ENCODE measurements around the gene AS3MT. TPM values are rescaled to one million over a fixed set of nuclear protein-coding genes. Genes with fewer than 3 reads are reported as not detected.
"Not testable (repeated sequence)": the region's sequence is repeated elsewhere in the genome, so short reads cannot be mapped to it uniquely, and the experiment has no call there.

AS3MT gene
- 10 to 100 TPM in 7 of 9 donors, 1 to 10 TPM in 2; 8.6 to 29.0 (median 15.8) TPM for total RNA-seq
- 10 to 100 TPM in 1 of 2 donors, 1 to 10 TPM in 1; 5.2 to 42.2 TPM for polyA plus RNA-seq
- long read RNA-seq, donor 1, partial matches to known transcripts, result 1 of 7 reads
- long read RNA-seq, donor 1, other reads (novel, unspliced or antisense), result 5 of 7 reads
- long read RNA-seq, donor 2, transcript AS3MT-201 (11 exons, 2,404 nt), result major isoform, 15 of 25 reads
- long read RNA-seq, donor 2, partial matches to known transcripts, result 2 of 25 reads
- long read RNA-seq, donor 2, other reads (novel, unspliced or antisense), result 8 of 25 reads
- long read RNA-seq, donor 3, partial matches to known transcripts, result 0 of 4 reads
- long read RNA-seq, donor 3, other reads (novel, unspliced or antisense), result 3 of 4 reads

- intact Hi-C loops (cut with DNase I), result loop anchor here in 1 of 10 donors (5.0 kb wide), 1 partner anchor 33 kb away; no protein-coding TSS in a partner anchor
- peak within 1 kb of the TSS in 10 of 12 donors; percentile 20 to 75 (median 60) for H3K27ac ChIP-seq
These were observed at the start of gene AS3MT for GRCh38 chr10:102869258-102870198. Gene AS3MT (plus strand): TSS chr10:102869470. CDS start chr10:102869593, 123 bp downstream.

GRCh38 chr10:102820008-102820407, 49.3 kb upstream of the AS3MT start:
- ATAC-seq; H3K9me3 ChIP-seq; H3K36me3 ChIP-seq; H3K4me3 ChIP-seq; intact Hi-C loops (cut with DNase I); DNase-seq; H3K27me3 ChIP-seq: not testable (repeated sequence)
- Histone ChIP-seq H3K27ac (peak overlapping the region in 5 of 12 donors; percentile 4 to 98 (median 47)), H3K4me1 (peaks cover 4 to 39% (median 22%) of the 10 kb centered on the region in 12 donors)
- 97 to 98% (median 97%) methylated on average over 5 of the region's 5 CpGs for WGBS, 4 donors

More at GRCh38 chr10:102869258-102870198, at the start of gene AS3MT:
- H3K4me1 ChIP-seq, result peaks cover 0 to 20% (median 8%) of the 10 kb centered on the region in 12 donors
- TF ChIP-seq CTCF (IDR thresholded peaks at IDR 0.05) (no peak), POLR2A (IDR thresholded peaks at IDR 0.05) (no peak)
- H3K9me3 ChIP-seq, result no peaks in the 10 kb centered on the region
- peak within 1 kb of the TSS; percentile 27 to 69 (median 60) for H3K4me3 ChIP-seq
- WGBS, 4 donors, result 3 to 5% (median 3%) methylated on average over 43 to 63 of the region's 63 CpGs
- peaks cover 0 to 35% (median 5%) of the 10 kb centered on the region in 9 donors for H3K36me3 ChIP-seq
- peak; percentile 52 to 92 (median 82) for ATAC-seq
- H3K27me3 ChIP-seq, result peaks cover 0 to 10% (median 0%) of the 10 kb centered on the region in 9 donors
- DNase-seq, result peak; percentile 19 to 69 (median 48)

GRCh38 chr10:102822222-102822621, 47.0 kb upstream of the AS3MT start:
- no peak overlapping the region for H3K4me3 ChIP-seq
- TF ChIP-seq CTCF (IDR thresholded peaks at IDR 0.05) (no peak), POLR2A (IDR thresholded peaks at IDR 0.05) (no peak)
- 93 to 98% (median 95%) methylated on average over 12 of the region's 12 CpGs for WGBS, 4 donors
- H3K9me3 ChIP-seq, result no peaks in the 10 kb centered on the region
- ATAC-seq, result no peak
- no peak overlapping the region for H3K27ac ChIP-seq
- no peaks in the 10 kb centered on the region for H3K27me3 ChIP-seq
- H3K36me3 ChIP-seq, result no peaks in the 10 kb centered on the region
- H3K4me1 ChIP-seq, result peaks cover 0 to 17% (median under 1%) of the 10 kb centered on the region in 12 donors
- intact Hi-C loops (cut with DNase I), result no loop called here
- DNase-seq, result no peak

GRCh38 chr10:102824664-102825063, 44.6 kb upstream of the AS3MT start:
- ATAC-seq (no peak), DNase-seq (no peak)
- WGBS, 4 donors, result 91 to 97% (median 95%) methylated on average over 4 of the region's 4 CpGs
- Histone ChIP-seq H3K4me3 (no peak overlapping the region), H3K36me3 (no peaks in the 10 kb centered on the region), H3K4me1 (peaks cover 0 to 4% (median 0%) of the 10 kb centered on the region in 12 donors), H3K9me3 (no peaks in the 10 kb centered on the region), H3K27me3 (no peaks in the 10 kb centered on the region), H3K27ac (no peak overlapping the region)
- TF ChIP-seq CTCF (IDR thresholded peaks at IDR 0.05), result no peak
- TF ChIP-seq POLR2A (IDR thresholded peaks at IDR 0.05), result no peak
- intact Hi-C loops (cut with DNase I), result loop anchor here in 1 of 10 donors (5.0 kb wide), 1 partner anchor 82 kb away; the partner anchor contains the start of gene WBP1L

Data from heart left ventricle (tissue), 16 donors.